ENCODE results near the gene FRMD4A.
A peak's percentile ranks its signal among the peaks of the same experiment; 100 is the strongest.

FRMD4A gene

GRCh38 chr10:13740461-13740860 is 590.3 kb downstream of the FRMD4A start:
- H3K27me3 Mint-ChIP-seq (ENCODE audit: low read depth) = no peaks in the 10 kb centered on the region
- H3K9me3 Mint-ChIP-seq = no peaks in the 10 kb centered on the region
- TF ChIP-seq CTCF (IDR thresholded peaks at IDR 0.05; ENCODE audit: unreplicated experiment in 3 of 3) = no peak
- peaks cover 70% of the 10 kb centered on the region for H3K36me3 Mint-ChIP-seq (ENCODE audit: low read depth)
- H3K27ac Mint-ChIP-seq = peak overlapping the region in 1 of 3 experiments; percentile 21
- H3K4me3 Mint-ChIP-seq = no peak overlapping the region
- peaks cover 41% of the 10 kb centered on the region for H3K4me1 Mint-ChIP-seq

GRCh38 chr10:13739183-13739582 is 591.5 kb downstream of the FRMD4A start:
- Mint-ChIP-seq H3K27ac (peak overlapping the region in 2 of 3 experiments; percentile 24 to 63), H3K4me3 (no peak overlapping the region), H3K9me3 (no peaks in the 10 kb centered on the region), H3K27me3 (ENCODE audit: low read depth) (no peaks in the 10 kb centered on the region), H3K36me3 (ENCODE audit: low read depth) (peaks cover 66% of the 10 kb centered on the region), H3K4me1 (peaks cover 37% of the 10 kb centered on the region)
- no peak for TF ChIP-seq CTCF (IDR thresholded peaks at IDR 0.05; ENCODE audit: unreplicated experiment in 3 of 3)

- H3K4me1 Mint-ChIP-seq = peaks cover 34% of the 10 kb centered on the region
- no peak for TF ChIP-seq CTCF (IDR thresholded peaks at IDR 0.05; ENCODE audit: unreplicated experiment in 3 of 3)
Measured at GRCh38 chr10:13736506-13736905, 594.2 kb downstream of the FRMD4A start.

GRCh38 chr10:13734151-13734550 is 596.6 kb downstream of the FRMD4A start:
- no peaks in the 10 kb centered on the region for H3K9me3 Mint-ChIP-seq
- H3K36me3 Mint-ChIP-seq (ENCODE audit: low read depth) = peaks cover 68% of the 10 kb centered on the region
- H3K27me3 Mint-ChIP-seq (ENCODE audit: low read depth) = no peaks in the 10 kb centered on the region
- H3K4me1 Mint-ChIP-seq = peaks cover 39% of the 10 kb centered on the region
- peak overlapping the region in 2 of 3 experiments; percentile 10 to 14 for H3K27ac Mint-ChIP-seq
- no peak overlapping the region for H3K4me3 Mint-ChIP-seq
- TF ChIP-seq CTCF (IDR thresholded peaks at IDR 0.05; ENCODE audit: unreplicated experiment in 3 of 3) = no peak

More at GRCh38 chr10:13736506-13736905, 594.2 kb downstream of the FRMD4A start:
- H3K4me3 Mint-ChIP-seq = no peak overlapping the region
- H3K36me3 Mint-ChIP-seq (ENCODE audit: low read depth) = peaks cover 66% of the 10 kb centered on the region
- no peaks in the 10 kb centered on the region for H3K27me3 Mint-ChIP-seq (ENCODE audit: low read depth)
- no peak overlapping the region for H3K27ac Mint-ChIP-seq
- no peaks in the 10 kb centered on the region for H3K9me3 Mint-ChIP-seq

- no peak for TF ChIP-seq CTCF (IDR thresholded peaks at IDR 0.05; ENCODE audit: unreplicated experiment in 3 of 3)
- peaks cover 37% of the 10 kb centered on the region for H3K4me1 Mint-ChIP-seq
- H3K27ac Mint-ChIP-seq = no peak overlapping the region
- H3K27me3 Mint-ChIP-seq (ENCODE audit: low read depth) = no peaks in the 10 kb centered on the region
- no peak overlapping the region for H3K4me3 Mint-ChIP-seq
- peaks cover 68% of the 10 kb centered on the region for H3K36me3 Mint-ChIP-seq (ENCODE audit: low read depth)
- H3K9me3 Mint-ChIP-seq = no peaks in the 10 kb centered on the region
Measured at GRCh38 chr10:13733071-13733470, 597.7 kb downstream of the FRMD4A start.

- H3K4me1 Mint-ChIP-seq = peaks cover 37% of the 10 kb centered on the region
- peaks cover 69% of the 10 kb centered on the region for H3K36me3 Mint-ChIP-seq (ENCODE audit: low read depth)
- no peaks in the 10 kb centered on the region for H3K9me3 Mint-ChIP-seq
- TF ChIP-seq CTCF (IDR thresholded peaks at IDR 0.05; ENCODE audit: unreplicated experiment in 3 of 3) = no peak
- H3K27ac Mint-ChIP-seq = peak overlapping the region in 1 of 3 experiments; percentile 25
- H3K27me3 Mint-ChIP-seq (ENCODE audit: low read depth) = no peaks in the 10 kb centered on the region
- no peak overlapping the region for H3K4me3 Mint-ChIP-seq
Measured at GRCh38 chr10:13732465-13732881, 598.3 kb downstream of the FRMD4A start.

All from nephron (organoid).